ENCODE results near the gene ETNPPL.

The ETNPPL gene

GRCh38 chr4:108731006-108731405 lies 31.8 kb downstream of the ETNPPL start:
- ChIA-PET POLR2A (no interaction called here), CTCF (no interaction called here)
- TF ChIP-seq, protein P1, sequence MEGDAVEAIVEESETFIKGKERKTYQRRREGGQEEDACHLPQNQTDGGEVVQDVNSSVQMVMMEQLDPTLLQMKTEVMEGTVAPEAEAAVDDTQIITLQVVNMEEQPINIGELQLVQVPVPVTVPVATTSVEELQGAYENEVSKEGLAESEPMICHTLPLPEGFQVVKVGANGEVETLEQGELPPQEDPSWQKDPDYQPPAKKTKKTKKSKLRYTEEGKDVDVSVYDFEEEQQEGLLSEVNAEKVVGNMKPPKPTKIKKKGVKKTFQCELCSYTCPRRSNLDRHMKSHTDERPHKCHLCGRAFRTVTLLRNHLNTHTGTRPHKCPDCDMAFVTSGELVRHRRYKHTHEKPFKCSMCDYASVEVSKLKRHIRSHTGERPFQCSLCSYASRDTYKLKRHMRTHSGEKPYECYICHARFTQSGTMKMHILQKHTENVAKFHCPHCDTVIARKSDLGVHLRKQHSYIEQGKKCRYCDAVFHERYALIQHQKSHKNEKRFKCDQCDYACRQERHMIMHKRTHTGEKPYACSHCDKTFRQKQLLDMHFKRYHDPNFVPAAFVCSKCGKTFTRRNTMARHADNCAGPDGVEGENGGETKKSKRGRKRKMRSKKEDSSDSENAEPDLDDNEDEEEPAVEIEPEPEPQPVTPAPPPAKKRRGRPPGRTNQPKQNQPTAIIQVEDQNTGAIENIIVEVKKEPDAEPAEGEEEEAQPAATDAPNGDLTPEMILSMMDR (IDR thresholded peaks at IDR 0.05; ENCODE audit: insufficient read depth, low read length, missing control alignments) = no peak
- DNase-seq (ENCODE audit: low read depth, low spot score) = no peak
- H3K4me3 ChIP-seq (ENCODE audit: low read depth, low read length) = no peak overlapping the region

DNA sequence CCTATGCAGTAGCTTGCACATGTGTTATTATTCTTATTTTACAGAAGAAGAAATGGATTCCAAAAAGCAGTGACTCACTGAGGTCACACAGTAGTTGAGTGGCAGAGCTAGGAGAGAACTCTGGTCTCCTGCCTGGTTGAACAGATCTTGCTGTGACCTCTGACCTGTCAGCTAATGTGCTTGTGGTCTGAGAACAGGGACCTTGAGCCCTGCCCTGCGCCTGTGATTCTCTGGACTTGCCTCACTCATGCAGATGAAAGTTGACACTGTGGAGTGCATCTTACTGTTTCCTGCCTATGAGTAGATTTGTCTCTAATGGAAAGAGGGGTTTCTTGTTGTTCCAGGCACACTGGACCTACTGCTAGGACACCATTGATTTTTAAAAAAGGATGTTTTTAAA lies 32.3 kb downstream of the ETNPPL start:
- H3K4me3 ChIP-seq (ENCODE audit: low read depth, low read length) = no peak overlapping the region
- TF ChIP-seq, protein P1 (IDR thresholded peaks at IDR 0.05; ENCODE audit: insufficient read depth, low read length, missing control alignments) = no peak
- no peak for DNase-seq (ENCODE audit: low read depth, low spot score)
- ChIA-PET POLR2A (no interaction called here), CTCF (no interaction called here)

- H3K4me3 ChIP-seq (ENCODE audit: low read depth, low read length) = no peak overlapping the region
- ChIA-PET POLR2A (no interaction called here), CTCF (no interaction called here)
- DNase-seq (ENCODE audit: low read depth, low spot score) = no peak
- TF ChIP-seq, protein P1 (IDR thresholded peaks at IDR 0.05; ENCODE audit: insufficient read depth, low read length, missing control alignments) = no peak
Measured at GRCh38 chr4:108729731-108730130, 33.1 kb downstream of the ETNPPL start.

DNA sequence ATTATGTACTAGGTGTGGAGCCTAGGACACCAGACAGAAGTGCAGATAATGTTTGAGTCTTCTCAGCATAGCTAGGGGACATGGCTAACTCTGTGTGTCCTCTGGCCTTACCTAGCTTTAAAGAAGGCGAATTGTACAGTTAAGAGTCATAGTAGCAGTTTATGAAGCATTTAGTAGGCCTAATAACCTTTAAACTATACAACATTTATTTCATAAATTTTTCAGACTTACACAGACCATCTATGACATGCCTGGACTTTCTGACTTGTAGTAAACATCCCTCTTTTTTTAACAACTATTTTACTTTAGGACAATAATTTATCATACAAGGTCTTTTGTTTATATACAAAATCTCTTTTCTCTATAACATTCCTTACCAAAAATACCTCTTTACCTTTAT lies 37.4 kb downstream of the ETNPPL start:
- H3K4me3 ChIP-seq (ENCODE audit: low read depth, low read length) = no peak overlapping the region
- DNase-seq (ENCODE audit: low read depth, low spot score) = no peak
- POLR2A ChIA-PET = no interaction called here
- CTCF ChIA-PET = no interaction called here
- TF ChIP-seq, protein P1 (IDR thresholded peaks at IDR 0.05; ENCODE audit: insufficient read depth, low read length, missing control alignments) = no peak

- POLR2A ChIA-PET = no interaction called here
Measured at GRCh38 chr4:108717386-108717785, 45.5 kb downstream of the ETNPPL start.

DNA sequence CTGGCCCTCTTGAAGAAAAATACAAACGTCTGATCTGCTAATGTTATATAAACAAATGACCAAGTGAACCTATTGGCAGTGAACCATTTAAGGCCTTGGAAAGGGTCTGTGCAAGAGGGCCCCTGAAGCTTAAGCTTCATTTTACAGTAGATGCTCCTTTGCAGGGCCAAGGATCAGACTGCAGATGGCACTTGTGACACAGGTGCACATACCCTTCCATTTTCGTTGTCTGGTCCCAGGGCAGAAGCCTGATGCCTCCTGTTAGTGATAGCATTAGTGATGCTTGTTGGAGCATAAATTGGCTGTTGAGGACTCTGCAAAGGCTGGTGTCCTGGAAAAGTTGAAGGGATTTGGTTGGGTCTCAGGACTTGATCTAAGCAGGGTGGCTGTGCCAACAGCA lies 46.5 kb downstream of the ETNPPL start:
- TF ChIP-seq, protein P1 (IDR thresholded peaks at IDR 0.05; ENCODE audit: insufficient read depth, low read length, missing control alignments) = no peak
- POLR2A ChIA-PET = no interaction called here
- DNase-seq (ENCODE audit: low read depth, low spot score) = no peak
- CTCF ChIA-PET = no interaction called here
- H3K4me3 ChIP-seq (ENCODE audit: low read depth, low read length) = no peak overlapping the region

More at GRCh38 chr4:108717386-108717785, 45.5 kb downstream of the ETNPPL start:
- no peak for DNase-seq (ENCODE audit: low read depth, low spot score)
- CTCF ChIA-PET = no interaction called here
- H3K4me3 ChIP-seq (ENCODE audit: low read depth, low read length) = no peak overlapping the region
- TF ChIP-seq, protein P1 (IDR thresholded peaks at IDR 0.05; ENCODE audit: insufficient read depth, low read length, missing control alignments) = no peak
